ENCODE measurements around the gene PICALM. TPM values are rescaled to one million over a fixed set of nuclear protein-coding genes. Genes with fewer than 3 reads are reported as not detected.

PICALM gene
- total and polyA plus RNA-seq, 2 donors (not counting 3 experiments of a cell fraction or from before 2014, with no cell fraction given) = 181 to 202 TPM

- no peaks in the 10 kb centered on the region for H3K27me3 ChIP-seq (ENCODE audit: control insufficient read depth in 2 of 2, insufficient read depth in 2 of 2, low read length in 2 of 2)
- H3K9ac ChIP-seq (replicated peaks; ENCODE audit: extremely low read depth, insufficient read depth, low read length) = no peak overlapping the region
- H3K36me3 ChIP-seq (ENCODE audit: control insufficient read depth in 2 of 2, extremely low read depth in 1 of 2, insufficient read depth in 2 of 2, low read length in 2 of 2) = peaks cover 2 to 28% of the 10 kb centered on the region in 2 experiments
Observed at GRCh38 chr11:86011175-86011574, 57.7 kb downstream of the PICALM start.

More at GRCh38 chr11:86011175-86011574, 57.7 kb downstream of the PICALM start:
- H3K4me1 ChIP-seq (ENCODE audit: control insufficient read depth, extremely low read depth, insufficient read depth, low read length) = no peaks in the 10 kb centered on the region
- CTCF ChIA-PET = interaction anchor here (0.9 to 1.8 kb wide), 2 partner anchors 9 to 30 kb away, joined by 4 to 6 read pairs; no protein-coding TSS in a partner anchor
- POLR2A ChIA-PET = no interaction called here
- no peak for TF ChIP-seq MYC (IDR thresholded peaks at IDR 0.05; ENCODE audit: low read depth, low read length)
- TF ChIP-seq POLR2A (IDR thresholded peaks at IDR 0.05; ENCODE audit: low read depth, low read length) = no peak
- TF ChIP-seq GATA2 (IDR thresholded peaks at IDR 0.05; ENCODE audit: insufficient read depth, insufficient read length, low read depth, low read length) = no peak
- TF ChIP-seq CTCF (IDR thresholded peaks at IDR 0.05; ENCODE audit: extremely low read depth in 1 of 2, insufficient read depth in 1 of 2, low read depth in 1 of 2, low read length in 2 of 2) = no peak
- TF ChIP-seq POLR2AphosphoS5 (IDR thresholded peaks at IDR 0.05; ENCODE audit: insufficient read depth, low read depth, low read length) = no peak
- no peak for TF ChIP-seq MAX (IDR thresholded peaks at IDR 0.05; ENCODE audit: insufficient read depth, insufficient read length)
- TF ChIP-seq FOS (IDR thresholded peaks at IDR 0.05; ENCODE audit: borderline replicate concordance, insufficient read depth, low read length) = no peak
- no peak for TF ChIP-seq EZH2 (IDR thresholded peaks at IDR 0.05; ENCODE audit: borderline replicate concordance, low read depth, low read length, severe bottlenecking)
- TF ChIP-seq JUN (IDR thresholded peaks at IDR 0.05; ENCODE audit: borderline replicate concordance, insufficient read depth, insufficient read length, low read depth) = no peak
- no peak overlapping the region for H3K4me3 ChIP-seq (replicated peaks in 1 of 3; ENCODE audit: insufficient read depth in 1 of 3, low read depth in 1 of 3, low read length in 3 of 3)
- dilution Hi-C loops (cut with MboI; ENCODE audit: extremely low pct_ligation_motif_present, low sequenced_read_pairs) = no loop called here
- no peak overlapping the region for H2AFZ ChIP-seq (ENCODE audit: low read depth, low read length)
- intact Hi-C loops (cut with micrococcal nuclease) = no loop called here
- FAIRE-seq = no peak
- H3K9me1 ChIP-seq (replicated peaks; ENCODE audit: control insufficient read depth, extremely low read depth, insufficient read depth, low read length) = no peaks in the 10 kb centered on the region
- H3K4me2 ChIP-seq (ENCODE audit: insufficient read depth, low read length) = no peak overlapping the region
- H4K20me1 ChIP-seq (replicated peaks; ENCODE audit: control insufficient read depth, extremely low read depth, insufficient read depth, low read length) = peaks cover 3% of the 10 kb centered on the region
- H3K27ac ChIP-seq (ENCODE audit: insufficient read depth, low read depth, low read length) = no peak overlapping the region
- H3K79me2 ChIP-seq (ENCODE audit: control insufficient read depth, insufficient read depth, low read length) = peaks cover 6% of the 10 kb centered on the region
- no TSS peak for BruUV-seq (replicated peaks)
- H3K9me3 ChIP-seq (replicated peaks; ENCODE audit: control insufficient read depth, insufficient read depth, low read length) = no peaks in the 10 kb centered on the region
- no peak for DNase-seq (ENCODE audit: low read depth, low spot score)

Measured in endothelial cell of umbilical vein (primary cell).